PFSK-1 (cell line): Measurements from ENCODE around the gene TMEM119.

Experiments used
- POLR2AphosphoS5 ChIP-seq: IDR thresholded peaks from 2 replicates; pipeline ENCODE4 v1.6.1; 2012; ENCODE audit warnings: low read depth, mild to moderate bottlenecking, control low read depth, low read length, moderate library complexity
- SIN3A ChIP-seq: IDR thresholded peaks from 2 replicates; pipeline ENCODE4 v1.6.1; 2012; ENCODE audit warnings: mild to moderate bottlenecking, low read length, moderate library complexity, borderline replicate concordance; ENCODE audit not compliant: insufficient read depth
- TAF1 ChIP-seq: IDR thresholded peaks from 2 replicates; pipeline ENCODE4 v1.6.1; 2012; ENCODE audit warnings: low read length, control low read depth, borderline replicate concordance; ENCODE audit not compliant: insufficient read depth
- TF ChIP-seq, protein P1 (sequence below), 2 experiments: IDR thresholded peaks; 2 replicates each; pipeline versions ENCODE4 v1.6.1 to v1.8.0; 2011 to 2012; ENCODE audit warnings: low read depth in 2 of 2, low read length in 2 of 2, control low read depth in 1 of 2, inconsistent platforms in 1 of 2, mild to moderate bottlenecking in 1 of 2, moderate library complexity in 1 of 2; ENCODE audit not compliant: insufficient read depth in 1 of 2

DNA sequence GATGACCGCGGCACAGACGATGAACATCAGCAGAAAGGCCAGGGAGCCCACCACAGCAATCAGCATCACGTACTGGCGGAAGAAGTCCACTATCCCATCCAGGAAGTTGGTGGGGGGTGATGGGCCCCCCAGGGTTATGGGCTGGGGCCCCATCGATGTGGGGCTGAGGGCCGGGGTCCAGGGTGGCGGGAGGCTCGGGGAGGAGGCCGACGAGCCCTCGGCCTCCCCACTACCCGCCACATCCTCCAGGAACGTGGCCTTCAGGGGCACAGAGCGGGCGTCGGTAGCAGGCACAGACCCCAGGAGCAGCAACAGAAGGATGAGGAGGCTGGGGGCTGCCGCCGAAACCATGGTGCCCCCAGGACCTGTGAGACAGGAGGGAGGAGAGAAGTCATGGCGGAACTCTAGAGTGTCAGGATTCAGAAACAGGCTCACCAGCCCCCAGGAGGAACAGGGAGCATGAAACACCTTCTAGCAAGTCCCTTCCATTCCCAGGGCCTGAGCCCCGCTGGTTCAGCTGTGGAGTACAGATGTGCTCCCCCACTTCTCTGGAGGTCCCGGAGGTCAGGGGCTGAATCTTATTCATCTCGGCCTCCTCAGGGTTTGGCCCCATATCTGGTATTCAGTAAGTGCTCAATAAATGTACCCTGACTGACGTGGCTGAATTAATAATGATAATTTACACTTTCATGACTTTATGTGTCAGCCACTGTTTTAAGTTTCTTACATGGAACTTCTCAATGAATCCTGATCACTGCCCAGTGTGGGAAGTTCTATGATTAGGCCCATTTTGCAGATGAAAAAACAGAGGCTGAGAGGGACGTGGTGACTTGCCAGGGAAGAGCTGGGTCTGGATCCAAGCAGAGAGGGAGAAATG, 5.6 kb downstream of the TMEM119 start:
- TF ChIP-seq, protein P1, sequence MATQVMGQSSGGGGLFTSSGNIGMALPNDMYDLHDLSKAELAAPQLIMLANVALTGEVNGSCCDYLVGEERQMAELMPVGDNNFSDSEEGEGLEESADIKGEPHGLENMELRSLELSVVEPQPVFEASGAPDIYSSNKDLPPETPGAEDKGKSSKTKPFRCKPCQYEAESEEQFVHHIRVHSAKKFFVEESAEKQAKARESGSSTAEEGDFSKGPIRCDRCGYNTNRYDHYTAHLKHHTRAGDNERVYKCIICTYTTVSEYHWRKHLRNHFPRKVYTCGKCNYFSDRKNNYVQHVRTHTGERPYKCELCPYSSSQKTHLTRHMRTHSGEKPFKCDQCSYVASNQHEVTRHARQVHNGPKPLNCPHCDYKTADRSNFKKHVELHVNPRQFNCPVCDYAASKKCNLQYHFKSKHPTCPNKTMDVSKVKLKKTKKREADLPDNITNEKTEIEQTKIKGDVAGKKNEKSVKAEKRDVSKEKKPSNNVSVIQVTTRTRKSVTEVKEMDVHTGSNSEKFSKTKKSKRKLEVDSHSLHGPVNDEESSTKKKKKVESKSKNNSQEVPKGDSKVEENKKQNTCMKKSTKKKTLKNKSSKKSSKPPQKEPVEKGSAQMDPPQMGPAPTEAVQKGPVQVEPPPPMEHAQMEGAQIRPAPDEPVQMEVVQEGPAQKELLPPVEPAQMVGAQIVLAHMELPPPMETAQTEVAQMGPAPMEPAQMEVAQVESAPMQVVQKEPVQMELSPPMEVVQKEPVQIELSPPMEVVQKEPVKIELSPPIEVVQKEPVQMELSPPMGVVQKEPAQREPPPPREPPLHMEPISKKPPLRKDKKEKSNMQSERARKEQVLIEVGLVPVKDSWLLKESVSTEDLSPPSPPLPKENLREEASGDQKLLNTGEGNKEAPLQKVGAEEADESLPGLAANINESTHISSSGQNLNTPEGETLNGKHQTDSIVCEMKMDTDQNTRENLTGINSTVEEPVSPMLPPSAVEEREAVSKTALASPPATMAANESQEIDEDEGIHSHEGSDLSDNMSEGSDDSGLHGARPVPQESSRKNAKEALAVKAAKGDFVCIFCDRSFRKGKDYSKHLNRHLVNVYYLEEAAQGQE (IDR thresholded peaks at IDR 0.05; ENCODE audit: insufficient read depth in 1 of 2, low read depth in 2 of 2, low read length in 2 of 2), result no peak
- no peak for TF ChIP-seq POLR2AphosphoS5
- no peak for TF ChIP-seq SIN3A
- TF ChIP-seq TAF1, result no peak
